ENCODE data around the gene OBSCN.

Gene OBSCN

GRCh38 chr1:228170666-228171065 lies 37.2 kb upstream of the OBSCN start:
- no peak for DNase-seq

DNA sequence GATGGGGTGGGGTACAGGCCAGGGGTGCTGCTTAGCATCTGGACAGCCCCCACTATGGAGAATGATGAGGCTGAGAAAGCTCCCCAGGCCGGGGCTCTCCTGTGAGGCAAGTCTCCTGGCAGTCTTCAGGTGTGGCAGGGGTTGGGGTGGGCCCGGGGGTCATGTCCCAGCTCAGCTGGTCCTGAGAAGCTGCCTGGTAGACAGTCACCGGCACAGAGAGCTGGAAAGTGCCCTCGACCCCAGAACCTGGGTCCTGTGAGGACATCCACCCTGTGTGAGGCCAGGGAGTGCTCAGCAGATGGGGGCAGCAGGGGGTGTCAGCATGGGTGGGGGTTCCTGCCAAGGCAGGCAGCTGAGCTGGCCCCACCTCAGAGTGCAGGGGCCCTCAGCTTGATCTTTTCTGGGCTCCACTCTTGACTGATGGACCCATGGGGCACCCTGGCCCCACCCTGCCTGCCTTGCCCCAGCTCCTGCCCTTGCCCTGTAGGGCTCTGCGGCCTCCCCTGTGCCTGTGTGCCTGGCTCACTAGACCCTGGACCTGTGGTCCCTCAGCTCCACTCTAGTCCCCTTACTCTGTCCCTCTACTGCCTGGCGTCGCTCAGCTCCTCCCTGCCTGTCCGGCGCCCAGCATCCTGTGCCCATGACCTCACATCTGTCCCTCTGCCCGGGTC lies 36.5 kb upstream of the OBSCN start:
- no peak for DNase-seq

GRCh38 chr1:228172591-228173527 lies 35.0 kb upstream of the OBSCN start:
- no peak for DNase-seq

DNA sequence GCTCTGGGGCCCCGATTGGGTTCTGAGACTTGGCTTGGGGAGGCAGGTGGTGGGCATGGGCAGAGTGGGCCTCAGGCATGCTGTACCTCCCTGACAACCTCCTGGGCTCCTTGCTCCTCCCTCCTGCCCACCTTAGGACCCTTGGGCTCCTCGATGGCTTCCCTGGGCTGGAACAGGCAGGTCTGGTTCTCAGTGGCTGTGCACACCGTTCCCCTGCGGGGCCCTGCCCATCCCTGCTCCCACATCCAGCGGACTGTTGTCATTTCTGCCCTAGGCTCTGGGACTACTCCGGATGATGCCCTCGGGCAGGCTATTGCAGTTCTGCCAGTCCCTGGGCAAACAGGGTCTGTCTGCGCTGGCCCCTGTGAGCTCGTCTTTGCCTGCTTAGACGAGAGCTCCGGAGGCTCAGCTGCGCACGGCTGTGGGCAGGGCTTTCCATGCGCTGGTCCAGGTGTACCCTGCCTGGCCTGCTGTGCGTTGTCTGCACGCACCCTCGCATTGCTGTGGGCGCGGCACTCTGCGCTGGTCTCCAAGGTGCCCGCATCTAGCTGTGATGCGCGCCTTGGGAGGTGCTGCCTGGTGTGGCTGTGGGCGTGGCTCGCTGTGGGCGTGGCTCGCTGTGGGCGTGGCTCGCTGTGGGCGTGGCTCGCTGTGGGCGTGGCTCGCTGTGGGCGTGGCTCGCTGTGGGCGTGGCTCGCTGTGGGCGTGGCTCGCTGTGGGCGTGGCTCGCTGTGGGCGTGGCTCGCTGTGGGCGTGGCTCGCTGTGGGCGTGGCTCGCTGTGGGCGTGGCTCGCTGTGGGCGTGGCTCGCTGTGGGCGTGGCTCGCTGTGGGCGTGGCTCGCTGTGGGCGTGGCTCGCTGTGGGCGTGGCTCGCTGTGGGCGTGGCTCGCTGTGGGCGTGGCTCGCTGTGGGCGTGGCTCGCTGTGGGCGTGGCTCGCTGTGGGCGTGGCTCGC lies 34.0 kb upstream of the OBSCN start:
- DNase-seq, result peak; percentile 63

GRCh38 chr1:228174482-228175315 lies 33.1 kb upstream of the OBSCN start:
- DNase-seq, result no peak

DNA sequence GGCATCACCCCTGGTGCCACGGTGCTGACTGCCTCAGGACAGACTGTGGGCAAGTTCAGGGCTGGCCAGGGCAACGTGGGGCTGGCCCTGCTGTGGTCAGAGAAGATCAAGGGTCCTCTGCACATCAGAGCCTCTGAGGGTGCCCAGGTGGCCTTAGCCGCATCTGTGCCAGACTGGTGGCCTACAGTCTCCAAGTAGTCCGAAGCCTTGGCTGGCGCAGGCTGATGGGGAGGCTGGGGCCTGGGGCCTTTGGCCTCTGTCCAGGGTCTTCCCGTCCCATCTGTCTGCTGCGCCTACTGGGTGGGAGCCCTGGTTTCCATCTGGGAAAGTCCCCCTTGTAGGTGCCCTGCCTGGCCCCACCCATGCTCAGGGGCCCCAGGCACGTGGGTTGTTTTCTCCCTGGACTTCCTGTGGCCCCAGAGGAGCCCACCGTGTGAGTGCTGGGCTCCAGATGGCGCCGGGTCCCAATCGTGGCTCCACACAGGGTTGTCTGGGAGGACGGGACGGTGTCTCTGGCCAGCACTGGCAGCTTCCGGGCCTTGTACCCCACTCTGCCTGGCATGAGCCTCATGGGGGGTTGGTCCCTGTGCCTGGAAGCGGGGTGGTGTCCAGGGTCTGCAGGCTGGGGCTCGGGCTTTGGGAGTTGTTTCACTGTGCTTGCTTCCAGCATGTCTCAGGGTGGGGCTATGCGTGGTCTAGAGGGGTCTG lies 32.4 kb upstream of the OBSCN start:
- no peak for DNase-seq

DNA sequence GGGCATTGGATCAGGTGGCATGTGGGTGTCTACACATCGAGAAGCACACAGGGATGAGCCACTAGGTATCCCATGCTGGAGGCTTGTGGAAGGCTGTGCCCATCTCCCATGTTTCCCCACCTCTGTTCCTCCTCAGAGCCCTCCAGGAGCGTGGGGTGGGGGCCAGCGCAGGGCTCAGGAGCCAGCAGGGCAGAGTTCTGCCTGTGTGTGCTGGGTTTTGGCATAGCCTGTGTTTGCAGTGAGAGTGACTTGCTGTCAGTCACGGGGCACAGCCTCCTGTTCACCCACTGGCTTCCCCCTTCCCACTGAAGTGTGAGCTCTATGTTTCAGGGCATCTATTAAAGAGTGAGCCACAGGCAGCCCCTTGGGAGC lies 31.8 kb upstream of the OBSCN start:
- DNase-seq, result no peak

DNA sequence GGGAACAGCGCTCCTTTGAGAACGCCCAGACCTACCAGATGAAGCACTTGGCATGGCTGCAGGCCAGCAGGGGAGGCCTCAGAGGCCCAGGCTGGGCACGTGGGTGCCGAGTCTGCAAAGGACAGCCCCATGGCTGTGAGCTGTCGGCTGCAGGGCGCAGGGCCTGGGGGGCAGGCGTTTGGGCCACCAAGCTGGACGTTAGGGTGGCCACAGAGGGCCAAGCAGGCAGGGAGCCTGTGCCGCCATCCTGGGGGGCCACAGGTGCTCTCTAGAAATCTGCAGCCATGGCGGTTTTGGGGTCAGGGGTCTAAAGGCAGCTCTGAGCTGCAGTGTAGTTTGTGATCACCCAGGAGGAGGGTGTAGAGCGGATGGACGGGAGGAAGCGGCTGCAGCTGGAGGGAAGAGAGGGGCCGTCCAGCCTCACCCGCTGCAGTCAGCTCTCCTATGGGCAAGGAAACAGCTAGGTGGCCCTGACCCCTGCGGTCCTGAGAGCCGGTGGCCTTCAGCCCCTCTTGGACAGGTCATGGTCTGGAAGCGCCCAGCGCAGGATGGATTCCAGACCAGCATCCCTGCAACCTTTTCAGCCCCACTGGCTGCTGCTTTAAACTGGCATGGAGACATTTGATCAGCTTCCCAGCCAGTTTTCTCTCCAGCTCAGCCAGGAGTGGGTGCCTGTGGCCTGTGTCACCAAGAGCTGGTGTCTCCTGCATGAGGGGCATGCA lies 31.2 kb upstream of the OBSCN start:
- no peak for DNase-seq

DNA sequence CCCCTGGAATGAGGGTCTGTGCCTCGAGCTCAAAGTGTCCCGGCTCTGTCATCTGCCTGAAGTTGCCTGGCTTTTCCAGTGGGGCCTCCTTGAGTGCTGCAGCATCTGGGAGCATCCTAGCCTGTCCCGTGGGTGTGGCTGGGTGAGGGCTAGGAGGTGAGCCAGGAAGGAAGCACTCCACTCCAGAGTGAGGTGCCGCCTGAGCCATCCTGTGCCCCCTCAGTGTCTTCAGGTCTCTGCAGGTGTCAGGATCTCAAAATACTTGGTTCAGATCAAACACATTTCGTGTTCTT lies 30.7 kb upstream of the OBSCN start:
- DNase-seq, result no peak

DNA sequence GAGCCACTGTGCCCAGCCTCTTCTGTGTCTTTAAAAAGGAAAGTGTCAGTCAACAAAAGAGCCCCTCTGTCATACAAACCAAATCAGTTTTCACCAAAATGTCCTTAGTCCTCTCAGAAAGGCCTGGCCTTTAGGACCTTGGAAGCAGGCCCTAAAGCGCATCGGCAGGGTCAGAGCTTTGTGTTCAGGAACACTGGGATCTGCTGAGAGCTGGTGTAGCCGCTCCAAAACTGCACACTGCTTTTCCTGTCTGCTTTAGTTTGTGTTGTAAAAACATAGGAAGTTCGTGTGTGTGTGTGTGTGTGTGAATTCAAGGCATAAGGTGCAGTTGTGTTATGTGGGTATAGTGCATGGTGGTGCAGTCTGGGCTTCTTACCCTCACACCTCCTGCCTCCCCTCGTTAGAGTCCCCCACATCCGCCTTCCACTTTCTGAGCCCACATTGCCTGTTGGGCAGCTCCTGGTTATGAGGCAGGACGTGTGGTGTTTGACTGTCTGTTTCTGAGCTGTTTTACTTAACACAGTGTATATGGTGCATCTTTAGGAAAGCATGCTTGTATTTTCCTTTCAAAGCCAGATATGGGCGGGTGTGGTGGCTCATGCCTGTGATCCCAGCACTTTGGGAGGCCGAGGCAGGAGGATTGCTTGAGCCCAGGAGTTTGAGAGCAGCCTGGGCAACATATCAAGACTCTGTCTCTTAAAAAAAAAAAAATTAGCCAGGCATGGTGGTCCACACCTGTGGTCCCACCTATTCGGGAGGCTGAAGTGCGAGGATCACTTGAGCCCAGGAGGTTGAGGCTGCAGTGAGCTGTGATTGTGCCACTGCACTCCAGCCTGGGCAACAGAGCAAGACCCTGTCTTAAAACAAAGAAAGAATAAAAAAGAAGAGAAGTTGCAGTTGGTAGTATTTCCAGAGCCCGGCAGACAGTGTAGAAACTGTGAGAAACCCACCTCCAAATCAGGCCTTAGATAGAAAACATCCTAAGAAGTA lies 29.8 kb upstream of the OBSCN start:
- DNase-seq, result no peak

DNA sequence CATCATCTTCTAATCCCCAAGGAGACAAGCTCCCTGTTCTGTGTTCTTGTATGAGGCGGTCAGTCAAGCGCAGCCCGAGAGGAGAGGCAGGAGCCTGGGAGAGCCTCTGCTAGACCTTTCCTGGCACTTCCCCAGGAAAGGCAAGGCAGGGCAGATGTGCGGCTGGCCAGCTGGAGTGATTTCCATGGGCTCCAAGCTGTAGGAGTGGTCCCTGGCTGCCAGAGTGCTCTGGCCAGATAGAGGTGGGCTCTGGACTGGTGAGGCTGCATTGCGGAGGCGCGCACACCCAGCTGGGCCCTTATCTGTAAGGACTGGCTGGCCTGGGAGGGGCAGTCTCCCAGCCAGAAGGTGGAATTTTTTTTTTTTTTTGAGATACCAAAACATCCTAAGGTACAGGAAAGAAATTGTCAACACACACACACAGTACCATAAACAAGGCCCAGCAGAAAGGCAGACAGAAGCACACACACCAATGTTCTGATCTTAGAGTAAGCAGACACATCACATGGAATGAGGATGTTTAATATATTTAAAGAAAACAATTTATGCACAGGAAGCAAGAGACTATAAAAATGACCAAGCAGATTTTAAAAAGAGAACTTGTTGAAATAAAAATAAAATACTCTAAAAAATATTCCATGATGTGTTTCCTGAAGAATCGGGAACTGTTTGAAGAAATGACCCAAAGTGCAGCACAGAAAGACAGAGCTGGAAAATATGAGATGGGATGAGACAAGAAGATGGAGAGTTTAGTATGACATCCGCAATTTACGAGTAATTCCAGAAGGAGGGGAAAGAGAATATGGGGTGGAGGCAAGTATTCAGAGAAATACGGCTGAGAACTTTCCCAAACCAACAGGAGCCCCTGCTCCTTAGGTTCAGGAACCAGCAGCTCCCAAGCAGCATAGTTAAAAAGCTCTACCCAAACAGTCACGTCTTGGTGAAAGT lies 28.8 kb upstream of the OBSCN start:
- no peak for DNase-seq

GRCh38 chr1:228180271-228180958 lies 27.4 kb upstream of the OBSCN start:
- no peak for DNase-seq

- DNase-seq, result no peak
These were observed 26.7 kb upstream of the OBSCN start for GRCh38 chr1:228180959-228181644.

DNA sequence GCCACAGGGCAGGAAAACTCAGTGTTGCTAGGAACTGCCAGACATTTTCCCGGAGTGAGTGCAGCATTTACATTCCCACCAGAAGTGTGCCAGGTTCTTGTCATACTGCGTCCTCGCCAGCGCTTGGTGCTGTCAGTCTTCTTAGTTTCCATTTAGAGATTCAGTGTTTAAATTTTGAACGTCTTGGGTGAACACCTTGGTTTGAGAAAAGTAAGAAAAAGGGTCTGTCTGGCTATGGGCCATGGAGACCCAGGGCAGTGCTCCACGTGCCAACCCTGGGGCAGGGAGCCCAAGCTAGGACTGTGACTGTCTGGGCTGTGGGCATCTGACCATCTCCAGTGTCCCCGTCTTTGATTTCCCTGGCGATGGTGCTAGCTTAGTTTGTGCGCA lies 26.2 kb upstream of the OBSCN start:
- DNase-seq, result no peak

GRCh38 chr1:228182296-228183030 lies 25.4 kb upstream of the OBSCN start:
- no peak for DNase-seq

DNA sequence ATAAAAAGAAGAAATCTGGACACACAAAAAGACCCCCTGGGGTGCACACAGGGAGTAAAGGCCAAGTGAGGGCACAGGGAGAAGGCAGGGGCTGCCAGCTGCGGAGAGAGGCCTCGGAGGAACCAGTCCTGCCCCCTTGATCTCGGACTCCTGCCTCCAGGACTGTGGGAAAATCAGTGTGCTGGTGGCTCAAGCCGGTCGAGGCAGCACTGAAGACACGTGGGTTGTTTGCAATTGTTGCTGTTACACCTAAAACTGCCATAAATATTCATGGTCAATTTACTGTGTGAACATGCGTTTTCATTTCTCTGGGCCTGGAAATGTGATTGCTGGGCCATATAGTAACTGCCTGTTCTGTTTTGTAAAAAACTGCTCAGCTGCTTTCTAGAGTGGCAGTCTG lies 23.7 kb upstream of the OBSCN start:
- DNase-seq, result no peak

GRCh38 chr1:228185641-228185965 lies 22.2 kb upstream of the OBSCN start:
- DNase-seq, result no peak
